Motor neuron (in vitro differentiated cells): Measurements from ENCODE around the gene PTPRCAP. TPM values are rescaled to one million over a fixed set of nuclear protein-coding genes. Genes with fewer than 3 reads are reported as not detected.
A peak's percentile ranks its signal among the peaks of the same experiment; 100 is the strongest.
"Not testable (repeated sequence)": the region's sequence is repeated elsewhere in the genome, so short reads cannot be mapped to it uniquely, and the experiment has no call there.

Source experiments
- ATAC-seq, 8 experiments: fragments of 200-7000 bp; cut with Tn5 transposase; replicated peaks in 6 of 8; 2 replicates each; pipeline ENCODE4 v1.8.0; 2021; ENCODE audit warnings: mild to moderate bottlenecking in 8 of 8, moderate library complexity in 8 of 8
- H3K27ac ChIP-seq, 2 donors: fragments of 250-450 bp; sonication (Bioruptor Pico); 2 replicates each; pipeline ENCODE4 v1.9.0; 2021; ENCODE audit warnings: antibody characterized with exemption in 2 of 2, mild to moderate bottlenecking in 2 of 2, moderate library complexity in 1 of 2
- H3K4me1 ChIP-seq, 2 donors: fragments of 250-450 bp; sonication (Bioruptor Pico); replicated peaks in 1 of 2; 2 replicates each; pipeline ENCODE4 v1.6.1; 2021; ENCODE audit warnings: antibody characterized with exemption in 2 of 2, mild to moderate bottlenecking in 2 of 2, moderate library complexity in 1 of 2
- H3K4me3 ChIP-seq, 5 donors: fragments of 250-450 bp; sonication (Bioruptor Pico); 2 replicates each; pipeline ENCODE4 v1.9.0; 2021; ENCODE audit warnings: antibody characterized with exemption in 5 of 5, mild to moderate bottlenecking in 5 of 5, moderate library complexity in 4 of 5
- WGBS, 10 experiments: fragments of 450-650 bp; shearing (Covaris generic); methylation state at CpG; one replicate each; pipeline ENCODE4 v1.0.0; 2022; 5-methylcytosine and 5-hydroxymethylcytosine counted together
- in situ Hi-C, 9 experiments: fragments of 400-800 bp; cut with MboI; loops; one replicate each; pipeline ENCODE4 v1.15.0; 2021; ENCODE audit warnings: low sequenced_read_pairs in 9 of 9, low pct_unique_long_range_greater_than_20kb in 2 of 9; ENCODE audit not compliant: unreplicated experiment in 9 of 9
- total RNA-seq, 8 experiments: library from RNA; unstranded; fragments of 300-600 nt; gene quantifications; 2 replicates each; pipeline versions ENCODE4 v1.2.3 to v1.2.4, GENCODE V29; 2022

Gene PTPRCAP
- total RNA-seq, 8 experiments from 2014 or later, result 0.17 to 0.22 TPM; not detected in 6

GRCh38 chr11:67470337-67471002 lies 33.0 kb upstream of the PTPRCAP start:
- peaks cover 11 to 12% of the 10 kb centered on the region in 2 donors for H3K4me1 ChIP-seq
- no peak for ATAC-seq
- no peak overlapping the region for H3K27ac ChIP-seq
- 0 to 100% (median 78%) methylated on average over 1 to 6 of the region's 8 CpGs for WGBS, 10 experiments
- no peak overlapping the region for H3K4me3 ChIP-seq
- in situ Hi-C loops, result no loop called here

- in situ Hi-C loops, result no loop called here
- Histone ChIP-seq H3K4me3 (peak overlapping the region; percentile 65 to 82 (median 77)), H3K4me1 (peaks cover 11 to 14% of the 10 kb centered on the region in 2 donors), H3K27ac (peak overlapping the region; percentile 86 to 88)
- no peak for ATAC-seq
- 0 to 100% (median 22%) methylated on average over 1 to 9 of the region's 9 CpGs; no CpG with 5 or more reads in 3 of the 10 experiments for WGBS, 10 experiments
Measured at GRCh38 chr11:67469508-67469811, 32.0 kb upstream of the PTPRCAP start.

- peak; percentile 79 to 93 (median 86) for ATAC-seq
- peak within 1 kb of the TSS; percentile 86 to 88 for H3K27ac ChIP-seq
- no CpG with 5 or more reads among the region's 76 CpGs for WGBS, 10 experiments
Measured at GRCh38 chr11:67468759-67469507, 31.5 kb upstream of the PTPRCAP start, which contains the start of gene TMEM134. Gene TMEM134, minus strand, starts transcription at chr11:67469251. Its CDS starts 59 bp downstream, at chr11:67469192.

GRCh38 chr11:67468456-67468758 lies 30.9 kb upstream of the PTPRCAP start:
- H3K4me3 ChIP-seq, result peak overlapping the region; percentile 65 to 82 (median 77)
- no peak for ATAC-seq
- peaks cover 20 to 23% of the 10 kb centered on the region in 2 donors for H3K4me1 ChIP-seq
- in situ Hi-C loops, result no loop called here
- peak overlapping the region; percentile 69 to 79 for H3K27ac ChIP-seq
- WGBS, 10 experiments, result 0 to 20% (median 10%) methylated on average over 1 to 2 of the region's 6 CpGs; no CpG with 5 or more reads in 6 of the 10 experiments

More at GRCh38 chr11:67468759-67469507, 31.5 kb upstream of the PTPRCAP start, which contains the start of gene TMEM134:
- in situ Hi-C loops, result no loop called here
- Histone ChIP-seq H3K4me1 (peaks cover 16 to 19% of the 10 kb centered on the region in 2 donors), H3K4me3 (peak within 1 kb of the TSS; percentile 65 to 82 (median 77))

GRCh38 chr11:67468056-67468455 lies 30.6 kb upstream of the PTPRCAP start:
- 0 to 40% methylated on average over 1 of the region's 5 CpGs; no CpG with 5 or more reads in 8 of the 10 experiments for WGBS, 10 experiments
- Histone ChIP-seq H3K27ac (no peak overlapping the region), H3K4me3 (peak overlapping the region; percentile 65 to 82 (median 77)), H3K4me1 (peaks cover 20 to 23% of the 10 kb centered on the region in 2 donors)
- in situ Hi-C loops, result no loop called here
- ATAC-seq, result no peak

- Histone ChIP-seq H3K4me1 (peaks cover 20 to 23% of the 10 kb centered on the region in 2 donors), H3K4me3 (no peak overlapping the region), H3K27ac (no peak overlapping the region)
- 100% methylated on average over 1 of the region's 11 CpGs; no CpG with 5 or more reads in 8 of the 10 experiments for WGBS, 10 experiments
- no peak for ATAC-seq
- in situ Hi-C loops, result no loop called here
Measured at GRCh38 chr11:67466962-67467771, 29.7 kb upstream of the PTPRCAP start.

GRCh38 chr11:67466367-67466766 lies 28.9 kb upstream of the PTPRCAP start:
- WGBS, 10 experiments, result 100% methylated on average over 1 to 3 of the region's 5 CpGs; no CpG with 5 or more reads in 5 of the 10 experiments
- in situ Hi-C loops, result no loop called here
- no peak for ATAC-seq
- Histone ChIP-seq H3K4me1 (peaks cover 20 to 23% of the 10 kb centered on the region in 2 donors), H3K4me3 (no peak overlapping the region), H3K27ac (no peak overlapping the region)

- H3K27ac ChIP-seq, H3K4me3 ChIP-seq, in situ Hi-C loops, ATAC-seq: not testable (repeated sequence)
- WGBS, 10 experiments, result 100% methylated on average over 1 of the region's 2 CpGs; no CpG with 5 or more reads in 9 of the 10 experiments
- peaks cover 20 to 23% of the 10 kb centered on the region in 2 donors for H3K4me1 ChIP-seq
Measured at GRCh38 chr11:67465530-67465929, 28.0 kb upstream of the PTPRCAP start.

- H3K4me3 ChIP-seq, result peak overlapping the region; percentile 48 to 67 (median 56)
- in situ Hi-C loops, result no loop called here
- H3K27ac ChIP-seq, result peak overlapping the region; percentile 81
- no peak for ATAC-seq
- WGBS, 10 experiments, result 50% methylated on average over 1 of the region's 3 CpGs; no CpG with 5 or more reads in 9 of the 10 experiments
- peaks cover 20 to 23% of the 10 kb centered on the region in 2 donors for H3K4me1 ChIP-seq
Measured at GRCh38 chr11:67465189-67465510, 27.7 kb upstream of the PTPRCAP start.

GRCh38 chr11:67464411-67465188 lies 27.1 kb upstream of the PTPRCAP start:
- peak overlapping the region; percentile 81 for H3K27ac ChIP-seq
- peaks cover 18 to 21% of the 10 kb centered on the region in 2 donors for H3K4me1 ChIP-seq
- peak; percentile 11 to 70 (median 58) for ATAC-seq
- 10 to 100% (median 30%) methylated on average over 1 to 4 of the region's 56 CpGs; no CpG with 5 or more reads in 5 of the 10 experiments for WGBS, 10 experiments
- in situ Hi-C loops, result no loop called here
- H3K4me3 ChIP-seq, result peak overlapping the region; percentile 48 to 67 (median 56)

- 79 to 100% (median 81%) methylated on average over 1 to 9 of the region's 20 CpGs; no CpG with 5 or more reads in 3 of the 10 experiments for WGBS, 10 experiments
- peaks cover 17 to 19% of the 10 kb centered on the region in 2 donors for H3K4me1 ChIP-seq
- H3K4me3 ChIP-seq, result peak overlapping the region; percentile 48 to 67 (median 56)
- H3K27ac ChIP-seq, result peak overlapping the region; percentile 30 to 63
- in situ Hi-C loops, result no loop called here
- peak in 5 of 8 experiments; percentile 38 to 52 (median 47) for ATAC-seq
Measured at GRCh38 chr11:67463680-67464410, 26.4 kb upstream of the PTPRCAP start.

- in situ Hi-C loops, result no loop called here
- Histone ChIP-seq H3K4me1 (peaks cover 16 to 17% of the 10 kb centered on the region in 2 donors), H3K4me3 (no peak overlapping the region), H3K27ac (no peak overlapping the region)
- 80 to 100% (median 98%) methylated on average over 1 to 5 of the region's 10 CpGs; no CpG with 5 or more reads in 2 of the 10 experiments for WGBS, 10 experiments
- ATAC-seq, result no peak
Measured at GRCh38 chr11:67463186-67463585, 25.7 kb upstream of the PTPRCAP start.
